ENCODE measurements around the gene MAPKAP1.

The MAPKAP1 gene

DNA sequence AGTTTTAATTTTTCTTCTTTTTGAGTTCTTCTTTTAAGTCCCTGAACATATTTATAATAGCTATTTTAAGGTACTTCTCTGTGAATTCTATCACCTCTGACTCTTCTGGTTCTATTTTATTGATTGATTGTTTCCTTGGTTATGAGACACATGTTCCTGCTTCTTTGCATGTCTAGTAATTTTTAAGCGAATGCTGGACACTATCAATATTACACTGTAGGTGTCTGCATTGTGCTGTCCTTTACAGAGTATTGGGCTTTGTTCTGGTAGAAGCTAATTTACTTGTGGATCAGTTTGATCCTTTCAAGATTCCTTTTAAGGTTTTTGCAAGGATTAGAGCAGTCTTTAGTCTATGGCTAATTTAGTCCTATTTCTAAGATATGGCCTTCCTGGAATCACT is 249.7 kb downstream of the MAPKAP1 start:
- no peak for DNase-seq (ENCODE audit: low spot score)

DNA sequence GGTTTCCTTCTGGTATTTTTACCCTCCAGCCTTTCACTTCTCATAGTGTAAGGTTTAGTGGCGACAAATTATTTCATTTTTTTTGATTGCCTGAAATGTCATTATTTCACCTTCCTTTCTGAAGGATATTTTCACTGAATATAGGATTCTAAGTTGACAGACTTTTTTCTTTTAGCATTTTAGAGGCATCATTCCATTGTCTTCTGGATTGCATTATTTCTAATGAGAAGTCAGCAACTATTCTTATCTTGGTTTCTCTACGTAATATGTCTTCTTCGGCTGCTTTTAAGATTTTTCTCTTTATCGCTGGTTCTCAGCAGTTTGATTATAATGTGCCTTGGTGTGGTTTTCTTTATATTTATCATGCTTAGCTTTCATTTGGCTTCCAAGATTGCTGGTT is 251.1 kb downstream of the MAPKAP1 start:
- no peak for DNase-seq (ENCODE audit: low spot score)

DNA sequence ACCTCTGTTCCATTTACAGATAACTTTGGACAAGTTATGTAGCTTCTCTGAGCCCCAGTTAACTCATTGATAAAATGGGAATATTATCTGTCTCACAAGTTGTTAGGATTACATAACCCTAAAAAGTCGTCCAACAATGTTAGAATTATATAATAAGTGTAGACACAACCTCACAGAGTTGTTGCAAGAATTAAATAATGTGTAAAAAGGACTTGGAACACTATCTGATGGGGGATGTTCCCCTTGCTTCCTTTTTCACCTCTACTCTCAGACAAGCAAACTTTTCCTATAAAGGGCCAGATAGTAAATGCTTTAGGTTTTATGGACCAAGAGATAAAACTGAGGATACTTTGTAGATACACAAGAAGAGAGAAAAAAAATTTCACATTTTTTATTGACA is 251.9 kb downstream of the MAPKAP1 start:
- DNase-seq (ENCODE audit: low spot score) = no peak

DNA sequence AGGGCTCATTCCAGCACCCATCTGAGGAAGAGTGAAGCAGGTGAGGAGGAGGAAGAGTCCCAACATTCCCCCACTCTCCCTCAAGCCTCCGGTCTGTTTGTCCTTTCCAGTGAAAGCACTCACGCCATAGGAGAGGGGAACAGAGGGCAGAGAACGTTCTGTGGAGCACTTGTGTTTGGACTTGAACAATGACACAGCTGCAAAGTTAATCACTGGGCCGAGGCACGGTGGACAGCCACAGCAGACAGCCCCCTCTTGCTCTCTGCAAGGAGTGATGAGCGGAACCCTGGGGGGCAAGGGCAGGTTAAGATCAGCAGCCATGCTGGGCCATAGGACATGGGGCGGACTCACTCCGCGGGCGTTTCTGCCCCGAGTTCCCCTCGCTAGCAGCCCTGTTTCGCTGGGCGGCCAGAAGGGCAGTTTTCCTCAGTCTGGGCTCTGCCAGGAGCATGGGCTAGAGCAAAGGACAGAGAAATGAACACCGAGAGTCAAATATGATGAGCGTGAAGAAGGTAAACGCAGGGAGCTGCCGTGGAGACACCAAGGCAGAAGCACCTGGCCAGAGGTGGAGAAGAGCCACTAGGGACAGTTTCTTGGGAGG is 259.7 kb downstream of the MAPKAP1 start:
- DNase-seq (ENCODE audit: low spot score) = no peak

DNA sequence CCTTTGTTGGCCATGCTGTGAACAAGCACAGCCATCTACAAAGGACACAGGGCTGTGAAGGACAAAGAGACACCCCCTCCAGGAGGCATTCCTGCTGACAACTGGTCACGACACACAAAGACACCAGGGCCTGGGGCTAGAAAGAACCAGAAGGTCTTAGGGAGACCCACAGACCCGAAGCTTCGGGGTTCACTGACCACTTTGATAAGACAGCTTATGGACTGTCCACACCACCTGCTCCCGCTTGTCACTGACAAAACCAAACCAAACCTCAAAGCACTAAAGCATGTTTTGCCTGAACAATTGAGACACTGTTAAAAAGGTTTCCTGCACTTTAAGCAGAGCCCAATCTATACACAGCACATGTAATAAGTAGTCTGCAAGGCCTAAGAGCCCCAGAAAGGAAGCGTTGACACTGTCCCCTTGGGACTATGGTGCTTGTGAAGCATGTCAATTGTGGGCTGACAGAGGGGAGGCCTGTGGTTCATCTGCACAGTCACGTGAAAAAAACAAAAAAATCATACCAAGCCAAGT is 260.4 kb downstream of the MAPKAP1 start:
- no peak for DNase-seq (ENCODE audit: low spot score)

GRCh38 chr9:125444956-125445506 is 262.0 kb downstream of the MAPKAP1 start:
- DNase-seq (ENCODE audit: low spot score) = no peak

DNA sequence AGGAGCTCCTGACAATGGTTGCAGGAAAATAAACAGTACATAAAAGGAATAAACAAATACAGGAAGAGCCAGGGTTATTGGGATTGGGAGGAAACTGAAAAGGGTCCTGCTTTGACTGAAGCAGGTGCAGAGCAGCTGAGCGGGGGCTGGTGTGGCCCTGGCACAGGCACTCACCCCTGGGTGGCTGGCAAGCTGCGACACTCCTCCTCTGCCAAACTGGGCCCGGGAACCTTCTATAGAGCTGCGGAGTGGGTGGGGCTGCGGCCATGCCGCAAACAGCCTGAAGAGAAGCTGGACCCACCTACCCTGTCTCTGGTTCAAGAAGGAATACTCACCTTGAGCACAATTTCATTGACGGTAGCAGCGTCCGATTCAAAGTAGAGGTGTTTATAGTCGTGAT is 262.8 kb downstream of the MAPKAP1 start:
- no peak for DNase-seq (ENCODE audit: low spot score)

- DNase-seq (ENCODE audit: low spot score) = no peak
Measured at GRCh38 chr9:125443367-125443766, 263.6 kb downstream of the MAPKAP1 start.

GRCh38 chr9:125442452-125442851 is 264.6 kb downstream of the MAPKAP1 start:
- DNase-seq (ENCODE audit: low spot score) = no peak

DNA sequence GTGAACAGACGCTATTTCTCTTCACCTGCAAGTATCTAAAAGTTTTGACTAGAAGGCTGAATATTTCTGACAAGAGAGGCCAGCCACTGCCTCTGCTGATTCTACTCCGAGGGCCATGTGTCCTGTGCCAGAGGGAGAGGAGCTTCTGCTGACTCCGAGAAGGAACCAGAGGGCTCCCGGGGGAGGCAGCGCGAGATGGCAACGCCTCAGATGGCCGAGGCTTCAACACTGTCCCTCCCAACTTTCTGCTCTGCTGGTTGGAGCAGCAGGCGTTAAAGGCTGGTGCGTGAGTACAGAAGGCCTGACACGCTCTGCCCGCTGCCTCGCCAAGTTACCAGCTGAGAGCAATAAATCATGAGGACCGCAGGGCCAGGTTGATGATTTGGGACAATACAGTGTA is 266.6 kb downstream of the MAPKAP1 start:
- no peak for DNase-seq (ENCODE audit: low spot score)

DNA sequence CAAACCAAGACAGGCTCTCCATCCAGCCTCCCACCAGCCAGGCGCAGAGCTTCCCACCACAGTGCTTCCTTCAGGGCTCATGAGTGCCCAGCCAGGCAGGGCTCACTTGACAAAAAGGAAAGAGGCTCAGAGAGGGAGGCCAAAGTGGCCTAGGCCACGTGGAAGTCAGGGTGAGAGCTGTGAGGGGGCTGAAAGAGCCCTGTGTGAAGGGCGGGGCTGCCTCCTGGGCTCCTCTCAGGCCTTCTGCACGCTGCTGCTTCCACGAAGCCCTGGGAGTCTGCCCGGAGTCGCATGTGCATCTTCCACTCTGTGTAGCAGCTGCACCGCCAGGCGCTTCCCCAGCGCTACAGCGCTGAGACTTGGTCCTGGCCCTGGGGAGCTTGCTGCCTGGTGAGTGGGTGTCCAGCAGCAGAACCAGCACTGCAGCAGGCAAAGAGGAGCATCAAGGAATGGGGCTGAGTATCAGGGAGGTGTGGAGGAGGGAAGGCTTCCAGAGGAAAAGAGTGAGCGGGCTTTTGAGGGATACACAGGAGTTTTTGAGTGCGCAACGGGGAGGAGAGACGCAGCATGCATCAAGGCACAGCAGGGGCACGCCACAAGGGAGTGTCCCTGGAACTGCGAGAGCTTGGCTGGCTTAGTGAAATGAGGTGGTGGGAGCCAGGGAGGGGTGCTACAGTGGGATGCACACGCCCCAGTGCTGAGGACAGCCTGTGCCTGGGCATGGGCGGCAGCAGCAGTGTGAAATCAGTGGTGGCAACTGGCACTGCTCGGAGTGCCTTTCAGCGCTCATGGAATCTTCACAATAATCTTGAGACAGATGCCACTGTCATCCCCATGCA is 267.4 kb downstream of the MAPKAP1 start:
- DNase-seq (ENCODE audit: low spot score) = no peak

DNA sequence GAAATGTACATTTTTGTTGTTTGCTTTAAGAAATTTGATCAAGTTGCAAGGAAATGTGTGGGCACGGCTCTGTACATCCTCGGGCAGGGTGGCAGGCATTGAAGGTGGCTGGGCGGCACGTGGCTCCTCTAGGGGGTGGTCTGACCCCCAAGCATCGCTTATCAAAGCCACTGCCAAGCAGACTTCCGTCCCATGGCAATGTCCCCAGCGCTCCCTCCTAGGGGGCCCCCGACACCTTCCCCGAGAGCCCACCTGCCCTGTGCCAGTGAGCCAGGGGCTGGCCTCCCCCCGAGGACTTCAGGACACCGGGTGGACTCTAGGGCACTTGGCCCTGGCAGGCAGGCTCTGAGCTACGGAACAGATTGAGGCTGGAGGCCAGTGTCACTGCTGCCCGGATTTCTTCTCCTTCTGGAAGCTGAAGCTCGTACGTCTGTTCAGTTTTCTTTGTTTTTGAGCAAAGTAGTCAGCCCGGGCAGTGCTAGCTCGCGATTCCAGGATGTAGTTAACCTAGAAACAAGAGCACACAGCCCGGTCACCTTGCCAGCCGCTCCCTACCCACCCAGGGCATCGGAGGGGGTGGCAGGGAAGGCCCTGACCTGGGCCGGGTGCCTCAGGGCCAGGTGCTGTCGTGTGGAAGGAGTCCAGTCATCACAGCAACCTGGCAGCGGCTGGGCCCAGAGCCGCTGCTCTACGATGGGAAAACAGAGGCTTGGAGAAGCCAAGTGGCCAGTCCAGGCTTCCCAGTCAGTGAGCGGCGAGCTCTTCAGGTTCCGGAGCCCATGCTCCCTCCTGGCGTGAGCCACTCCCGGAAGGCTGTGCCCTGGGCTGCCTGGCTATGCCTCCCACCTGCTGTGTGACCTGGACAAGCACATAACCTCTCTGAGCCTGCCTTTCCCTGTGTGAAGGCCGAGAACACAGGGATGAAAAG is 268.2 kb downstream of the MAPKAP1 start:
- DNase-seq (ENCODE audit: low spot score) = no peak

DNA sequence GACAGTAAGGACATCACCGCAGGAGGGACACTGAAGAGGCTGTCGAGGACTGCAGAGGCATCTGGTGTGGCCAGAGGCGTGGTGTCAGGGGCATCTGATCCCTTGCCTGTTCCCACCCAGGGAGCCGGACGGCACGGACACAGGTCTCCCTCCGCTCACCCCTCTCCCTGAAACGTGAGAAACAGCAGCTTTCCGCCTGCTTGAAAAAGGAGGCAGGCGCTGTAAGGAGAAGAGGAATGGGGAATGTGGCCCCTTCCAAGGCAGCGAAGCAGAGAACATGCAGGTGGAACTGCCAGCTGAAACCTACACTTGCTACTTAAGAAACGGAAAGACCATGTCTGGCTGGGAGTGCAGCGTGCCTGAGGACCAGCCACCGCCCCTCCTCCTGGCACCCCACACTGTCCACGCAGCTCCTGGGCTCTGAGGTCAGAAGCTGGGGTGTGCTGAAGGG is 269.2 kb downstream of the MAPKAP1 start:
- DNase-seq (ENCODE audit: low spot score) = no peak

DNA sequence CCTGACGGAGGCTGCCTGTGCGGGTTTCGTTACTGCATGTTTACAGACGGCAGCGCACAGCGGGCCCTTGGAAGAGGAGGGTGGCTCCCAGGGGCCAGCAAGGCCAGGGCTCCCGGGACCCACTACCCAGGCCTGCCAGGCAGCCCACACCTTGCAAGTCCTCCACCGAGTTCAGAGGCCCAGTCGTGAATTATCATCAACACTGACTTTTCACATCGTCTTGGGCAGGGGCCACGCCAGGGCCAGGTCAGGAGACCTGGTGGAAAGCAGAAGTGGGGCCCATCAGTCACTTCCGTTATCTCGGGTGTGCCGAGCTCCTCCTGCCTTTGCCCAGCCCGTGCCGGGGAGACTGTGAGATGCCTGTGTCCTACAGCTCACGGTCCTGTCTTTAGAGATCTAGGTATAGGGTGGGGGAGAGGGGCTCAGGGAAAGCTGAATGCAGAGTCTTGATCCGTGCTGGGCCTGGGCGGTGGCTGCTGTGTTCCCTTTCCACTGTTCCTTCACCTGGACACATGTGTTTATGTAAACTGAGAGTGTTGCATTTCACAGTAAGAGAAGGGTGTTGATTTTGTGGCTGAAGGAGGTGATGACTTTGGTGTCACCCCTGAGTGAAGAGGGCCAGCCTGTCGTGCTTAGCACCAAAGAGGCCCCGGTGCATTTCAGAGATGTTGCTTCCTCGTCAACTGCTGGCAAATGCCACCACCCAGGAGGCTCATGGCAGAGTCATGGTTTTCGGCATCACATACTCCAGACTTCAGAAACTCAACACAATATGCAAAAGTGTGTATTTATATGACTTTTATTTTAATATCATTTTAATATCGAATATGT is 270.2 kb downstream of the MAPKAP1 start:
- DNase-seq (ENCODE audit: low spot score) = no peak

DNA sequence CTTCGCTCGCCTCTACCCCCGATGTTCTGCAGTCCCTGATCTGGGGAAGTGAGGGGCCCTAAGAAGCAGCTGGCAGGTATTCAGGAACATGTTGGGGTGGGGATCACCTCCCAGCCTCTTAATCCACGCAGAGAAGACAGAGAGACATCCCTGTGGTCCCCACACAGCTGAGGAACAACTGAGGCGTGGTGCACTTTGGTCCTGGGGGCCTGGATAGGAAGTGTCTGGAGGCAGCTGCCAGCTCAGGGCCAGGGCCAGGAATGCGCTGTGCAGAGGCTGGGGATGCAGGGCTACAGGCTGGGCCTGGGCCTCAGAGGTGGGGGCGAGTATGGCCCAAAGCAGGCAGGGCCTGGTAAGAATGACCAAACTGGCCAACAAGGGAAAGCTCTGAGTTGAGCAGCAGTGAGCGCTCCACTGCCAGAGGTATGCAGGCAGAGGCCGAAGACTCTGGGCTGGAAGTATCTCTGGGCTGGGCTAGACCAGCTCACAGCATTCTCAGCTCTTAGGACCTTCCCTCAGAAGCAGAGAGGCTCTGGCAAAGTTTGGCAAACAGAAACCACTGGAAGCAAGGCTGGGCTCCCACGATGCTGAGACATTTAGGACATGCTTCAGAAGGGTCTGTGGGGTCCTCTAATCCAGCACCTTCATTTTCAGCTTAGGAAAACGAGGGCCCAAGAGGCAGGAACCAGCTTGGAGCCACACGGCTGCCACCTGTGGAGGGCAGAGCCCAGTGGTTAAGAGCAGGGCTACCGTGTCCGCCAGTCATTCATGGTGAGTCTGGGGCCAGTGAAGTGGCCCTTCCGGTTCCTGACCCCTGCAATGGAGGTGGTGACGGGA is 271.0 kb downstream of the MAPKAP1 start:
- no peak for DNase-seq (ENCODE audit: low spot score)

DNA sequence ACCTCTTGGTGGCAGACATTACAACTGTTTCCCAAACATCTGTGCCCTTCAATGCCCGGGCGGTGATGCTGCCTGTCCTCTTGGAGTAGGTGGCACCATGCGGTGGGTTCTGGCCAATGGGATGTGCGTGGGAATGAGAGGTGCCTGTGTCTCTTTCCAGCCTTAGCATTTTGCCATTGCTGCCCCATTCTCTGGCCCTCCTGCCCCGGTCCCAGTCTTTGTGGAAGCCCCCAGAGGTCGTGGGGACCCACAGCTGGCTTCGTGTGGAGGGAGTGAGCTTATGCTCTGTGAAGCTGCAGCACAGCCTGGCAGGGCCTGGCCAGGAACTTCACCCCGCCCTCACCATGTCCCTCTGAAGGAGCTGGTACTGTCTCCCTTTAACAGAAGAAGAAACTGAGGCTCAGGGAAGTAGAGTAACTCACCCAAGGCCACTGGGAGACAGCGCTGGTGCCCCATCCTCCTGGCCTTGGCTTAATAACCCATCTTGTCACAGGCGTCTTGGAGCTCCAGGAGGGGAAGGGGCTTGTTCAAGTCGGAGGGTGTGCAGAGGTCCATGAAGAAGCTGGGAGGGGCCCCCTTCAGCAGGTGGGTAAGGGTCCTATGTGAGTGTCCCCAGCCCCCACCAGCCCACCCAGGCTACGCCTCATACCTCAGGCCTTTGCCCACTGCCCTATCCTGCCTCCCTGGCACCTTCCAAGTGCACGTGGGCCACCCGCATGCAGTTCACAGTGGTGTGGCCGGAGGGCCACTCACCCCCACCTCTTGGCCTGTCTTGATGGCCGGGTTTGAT is 271.8 kb downstream of the MAPKAP1 start:
- DNase-seq (ENCODE audit: low spot score) = no peak

DNA sequence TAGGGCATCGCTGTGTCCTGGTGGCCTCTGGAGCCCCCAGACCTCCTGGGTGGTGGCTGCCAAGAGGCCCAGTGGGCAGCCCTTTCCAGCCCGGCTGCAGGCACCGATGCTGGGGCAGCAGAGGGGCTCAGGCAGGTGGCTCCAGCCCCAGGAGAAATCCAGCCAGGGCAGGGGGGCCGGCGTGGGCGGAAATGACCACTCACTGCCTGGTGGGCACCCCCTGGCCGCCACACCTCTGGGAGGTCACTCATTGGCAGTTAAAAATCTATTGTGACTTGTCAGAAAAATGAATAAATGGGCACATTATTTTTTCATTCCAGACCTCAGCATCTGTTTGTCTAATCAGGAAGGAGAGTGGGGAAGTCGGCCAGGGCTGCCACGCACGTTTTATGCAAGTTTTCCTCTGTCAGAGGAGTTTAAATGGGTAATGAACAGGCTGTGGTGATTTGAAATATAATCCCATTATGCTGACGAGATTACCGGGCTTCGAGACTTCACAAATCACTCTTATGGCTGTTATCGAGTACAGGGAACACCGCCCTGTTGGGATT is 273.5 kb downstream of the MAPKAP1 start:
- no peak for DNase-seq (ENCODE audit: low spot score)

GRCh38 chr9:125432715-125433385 is 274.2 kb downstream of the MAPKAP1 start:
- no peak for DNase-seq (ENCODE audit: low spot score)
